NCI-H524 (cell line): Measurements from ENCODE around the gene HSDL2.
A peak's percentile ranks its signal among the peaks of the same experiment; 100 is the strongest.
"Not testable (repeated sequence)": the region's sequence is repeated elsewhere in the genome, so short reads cannot be mapped to it uniquely, and the experiment has no call there.

Source experiments
- DNase-seq, 2 experiments: peaks; one replicate each; lab custom pipeline; 2025; lab: John Stamatoyannopoulos, UW

HSDL2 gene

GRCh38 chr9:112380102-112380824 lies at the start of gene HSDL2:
TSS of gene HSDL2 (plus strand) at chr9:112380108. CDS start at chr9:112380164, 56 bp downstream.
- peak in 1 of 2 experiments; percentile 5 for DNase-seq

GRCh38 chr9:112331674-112331952 lies 48.3 kb upstream of the HSDL2 start:
- DNase-seq: no peak

DNA sequence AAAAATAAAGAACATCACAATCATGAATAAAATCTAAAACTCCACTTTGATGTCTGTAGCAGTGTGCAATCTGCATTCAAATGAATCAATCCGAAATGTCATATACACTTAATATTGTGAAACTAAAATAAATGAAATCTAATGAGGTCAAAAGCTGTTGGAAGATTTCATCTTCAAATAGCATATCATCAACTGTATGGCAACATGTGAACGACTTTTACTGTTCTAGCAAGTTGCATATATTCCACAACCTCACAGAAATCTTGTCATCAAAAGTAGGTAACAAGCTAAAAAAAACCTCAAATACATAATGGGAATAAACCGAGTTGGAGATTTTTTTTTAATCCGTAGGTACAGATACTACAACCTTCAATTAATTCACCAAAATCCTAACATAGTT lies 47.7 kb upstream of the HSDL2 start:
- DNase-seq: no peak

DNA sequence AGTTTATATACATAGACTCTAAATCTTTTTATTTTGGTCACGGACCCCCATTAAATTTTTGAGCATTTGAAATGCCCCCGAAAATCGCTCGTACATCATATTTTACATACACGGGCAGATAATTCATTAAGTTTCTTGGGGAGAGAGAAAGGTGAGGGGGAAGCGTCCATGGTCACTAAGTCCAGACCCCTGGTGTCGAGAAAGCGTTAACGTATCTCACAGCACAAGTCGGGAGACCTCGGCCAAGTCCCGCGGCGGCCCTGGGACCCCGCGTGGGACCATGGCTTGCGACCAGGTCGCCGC lies 47.3 kb upstream of the HSDL2 start:
- no peak for DNase-seq

DNA sequence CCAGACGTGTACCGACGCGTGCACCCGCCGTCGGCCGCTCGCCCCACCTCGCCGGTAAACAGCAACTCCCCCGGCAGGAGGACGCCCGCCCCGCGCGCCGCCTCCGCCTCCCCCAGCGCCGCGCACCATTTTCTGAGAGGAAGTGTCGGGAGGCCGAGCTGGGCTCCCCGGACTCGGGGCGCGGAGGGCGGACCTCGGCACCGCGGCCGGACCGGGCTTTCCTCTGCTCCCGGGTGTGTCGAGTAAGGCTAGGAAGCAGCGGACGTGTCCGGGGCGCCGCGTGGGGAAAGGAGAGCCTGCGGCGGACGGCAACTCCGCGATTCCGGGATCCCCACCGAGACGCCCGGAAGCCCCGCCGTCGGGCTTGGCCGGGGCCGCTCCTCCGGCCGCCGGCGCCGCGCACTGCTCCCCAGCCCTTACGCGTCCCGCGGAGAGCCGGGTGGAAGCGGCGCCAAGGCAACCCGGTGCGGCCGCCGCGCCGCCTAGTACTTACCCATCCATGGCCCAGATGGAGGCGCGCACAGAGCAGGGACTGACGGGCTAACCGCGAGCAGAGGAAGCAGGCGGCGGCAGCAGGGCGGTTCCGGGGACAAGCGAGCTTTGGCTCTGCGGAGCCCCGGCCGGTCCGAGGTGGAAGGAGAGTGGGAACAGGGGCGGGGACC lies 46.8 kb upstream of the HSDL2 start, which contains the start of gene PTBP3:
PTBP3 (minus strand) TSS at position 643 of the 662 bp plus-strand sequence. CDS start 35,754 bp downstream, outside the sequence.
- peak; percentile 77 to 82 for DNase-seq

- DNase-seq: peak; percentile 92 to 97
Measured at GRCh38 chr9:112333639-112334431, 46.1 kb upstream of the HSDL2 start.

GRCh38 chr9:112334432-112334841 lies 45.5 kb upstream of the HSDL2 start:
- no peak for DNase-seq

GRCh38 chr9:112337547-112337946 lies 42.4 kb upstream of the HSDL2 start:
- no peak for DNase-seq

- DNase-seq: no peak
Measured at GRCh38 chr9:112338561-112338960, 41.3 kb upstream of the HSDL2 start.

DNA sequence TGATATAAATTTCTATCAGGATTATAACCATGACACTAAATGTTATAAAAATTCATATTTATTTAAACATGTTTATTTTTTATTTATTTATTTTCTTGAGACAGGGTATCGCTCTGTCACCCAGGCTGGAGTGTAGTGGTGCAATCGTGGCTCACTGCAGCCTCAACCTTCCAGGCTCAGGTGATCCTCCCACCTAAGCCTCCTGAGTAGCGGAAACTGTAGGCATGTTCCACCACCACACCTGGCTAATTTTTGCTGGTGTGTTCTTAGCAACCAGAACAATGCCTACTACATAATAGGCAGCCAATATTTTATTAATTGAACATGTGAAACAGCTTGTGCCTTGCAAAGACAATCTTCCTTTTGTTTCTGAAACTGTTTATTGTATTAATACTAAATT lies 40.0 kb upstream of the HSDL2 start:
- DNase-seq: no peak

DNA sequence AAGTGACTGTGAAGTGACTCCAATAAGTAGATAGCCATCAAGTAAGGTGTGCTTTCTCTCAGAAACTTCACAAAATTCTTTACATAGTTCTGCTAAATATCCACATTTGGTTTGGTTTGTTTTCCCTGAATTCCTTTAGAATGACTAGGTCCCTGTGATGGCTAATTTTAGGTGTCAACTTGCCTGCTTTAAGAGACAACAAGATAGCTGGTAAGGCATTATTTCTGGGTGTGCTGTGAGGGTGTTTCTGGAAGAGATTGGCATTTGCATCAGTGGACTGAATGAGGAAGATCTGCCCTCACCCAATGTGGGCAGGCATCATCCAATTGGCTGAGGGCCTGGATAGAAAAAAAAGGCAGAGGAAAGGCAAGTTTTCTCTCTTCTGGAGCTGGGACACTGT lies 38.2 kb upstream of the HSDL2 start:
- DNase-seq: no peak

GRCh38 chr9:112348257-112349007 lies 31.5 kb upstream of the HSDL2 start:
- DNase-seq: peak; percentile 84 to 93

GRCh38 chr9:112349008-112349333 lies 30.9 kb upstream of the HSDL2 start:
- DNase-seq: peak; percentile 29 to 57

DNA sequence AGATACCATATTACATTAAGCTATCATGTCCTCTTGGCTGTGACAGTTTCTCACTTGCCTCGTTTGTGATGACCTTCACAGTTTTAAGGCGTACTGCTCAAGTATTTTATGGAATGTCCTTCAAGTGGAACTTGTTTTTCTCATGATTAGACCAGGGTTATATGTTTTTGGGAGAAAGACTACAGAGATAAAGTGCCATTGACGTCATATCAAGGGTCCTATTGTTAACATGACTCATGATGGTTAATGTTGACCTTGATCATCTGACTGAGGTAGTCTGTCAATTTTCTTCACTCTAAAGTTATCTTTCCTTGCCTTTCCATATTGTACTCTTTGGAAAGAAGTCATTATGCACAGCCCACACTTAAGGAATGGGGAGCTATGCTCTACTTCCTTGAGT lies 28.7 kb upstream of the HSDL2 start:
- no peak for DNase-seq

GRCh38 chr9:112352209-112352608 lies 27.7 kb upstream of the HSDL2 start:
- no peak for DNase-seq

DNA sequence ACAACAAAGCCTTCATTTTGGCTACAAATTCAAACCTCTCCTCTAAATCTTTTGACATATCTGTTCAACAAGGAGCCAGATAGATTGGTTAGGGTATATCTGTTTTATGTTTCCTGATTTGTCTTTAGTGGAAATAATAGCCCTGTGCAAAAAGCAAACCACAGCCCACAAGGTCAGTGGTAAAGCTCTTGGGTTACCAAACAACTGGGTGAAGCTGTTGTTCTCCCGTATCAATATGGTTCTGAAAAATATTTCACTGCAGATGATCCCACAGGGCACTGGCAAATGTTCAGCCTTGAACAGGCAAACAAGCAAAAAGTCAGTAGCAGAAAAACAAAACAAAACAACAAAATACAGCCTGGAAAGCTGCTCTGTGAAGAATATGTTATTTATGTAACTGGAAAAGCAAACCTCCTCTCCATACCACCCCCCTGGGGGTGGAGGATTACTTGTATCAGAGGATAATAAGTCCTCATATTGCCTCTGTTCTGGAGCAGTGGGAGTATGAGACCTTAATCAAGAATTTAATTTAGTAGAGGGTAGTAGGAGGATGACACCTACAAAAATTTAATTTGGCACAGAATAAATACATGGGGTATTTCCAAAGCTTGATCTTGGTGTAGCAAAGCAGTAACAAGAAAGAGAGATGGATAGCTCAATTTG lies 25.7 kb upstream of the HSDL2 start:
- DNase-seq: no peak

GRCh38 chr9:112355427-112355897 lies 24.4 kb upstream of the HSDL2 start:
- DNase-seq: no peak

DNA sequence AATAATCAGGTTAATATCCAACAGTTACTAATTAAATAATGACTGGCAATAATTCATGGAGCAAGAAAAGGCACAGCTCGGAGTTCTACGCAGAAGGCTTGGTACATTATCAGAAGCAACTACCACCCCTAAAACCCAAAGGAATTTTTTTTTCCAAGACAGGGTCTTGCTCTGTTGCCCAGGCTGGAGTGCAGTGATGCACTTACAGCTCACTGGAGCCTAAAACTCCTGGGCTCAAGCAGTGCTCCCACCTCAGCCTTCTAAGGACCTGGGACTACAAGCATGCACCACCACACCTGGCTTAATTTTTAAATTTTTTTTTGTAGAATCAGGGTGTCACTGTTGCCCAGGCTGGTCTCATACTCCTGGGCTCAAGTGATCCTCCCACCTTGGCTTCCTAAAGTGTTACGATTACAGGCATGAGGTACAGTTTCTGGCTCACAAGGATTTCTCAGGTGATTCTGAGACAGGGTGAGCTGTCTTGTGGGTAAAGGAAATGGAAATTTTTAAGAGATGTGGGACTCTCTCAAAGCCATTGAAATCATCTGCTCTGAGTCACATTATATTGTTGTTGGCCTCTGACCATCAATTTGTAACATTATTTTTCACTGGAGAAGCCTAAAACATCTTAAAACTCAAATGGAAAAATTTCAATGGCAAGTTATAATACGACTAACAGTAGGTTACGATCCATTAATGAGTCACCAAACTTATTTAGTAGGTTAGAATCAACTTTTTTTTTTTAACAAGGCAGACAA lies 19.7 kb upstream of the HSDL2 start:
- DNase-seq: no peak

DNA sequence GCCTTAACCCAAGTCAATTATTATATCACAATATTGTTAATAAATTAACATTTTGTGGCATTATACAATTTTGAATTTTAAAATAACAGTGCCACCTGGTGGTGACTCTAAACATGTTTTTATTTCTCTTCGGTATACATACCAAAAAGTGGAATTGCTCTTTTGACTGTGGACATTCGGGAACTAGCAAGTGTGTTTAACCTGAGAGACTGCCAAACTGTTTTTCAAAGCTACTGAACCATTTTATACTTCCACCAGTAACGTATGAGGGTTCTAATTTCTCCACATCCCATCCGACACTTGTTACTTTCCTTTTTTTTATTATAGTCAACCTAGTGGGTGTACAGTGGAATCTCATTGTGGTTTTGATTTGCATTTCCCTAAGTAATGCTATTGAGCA lies 18.3 kb upstream of the HSDL2 start:
- DNase-seq: peak in 1 of 2 experiments; percentile 61

GRCh38 chr9:112364761-112365160 lies 15.1 kb upstream of the HSDL2 start:
- DNase-seq: no peak

- not testable (repeated sequence) for DNase-seq
Measured at GRCh38 chr9:112365257-112365656, 14.7 kb upstream of the HSDL2 start.
